ENCODE measurements around the gene CRLF3.
"Not testable (repeated sequence)": the region's sequence is repeated elsewhere in the genome, so short reads cannot be mapped to it uniquely, and the experiment has no call there.

The CRLF3 gene

DNA sequence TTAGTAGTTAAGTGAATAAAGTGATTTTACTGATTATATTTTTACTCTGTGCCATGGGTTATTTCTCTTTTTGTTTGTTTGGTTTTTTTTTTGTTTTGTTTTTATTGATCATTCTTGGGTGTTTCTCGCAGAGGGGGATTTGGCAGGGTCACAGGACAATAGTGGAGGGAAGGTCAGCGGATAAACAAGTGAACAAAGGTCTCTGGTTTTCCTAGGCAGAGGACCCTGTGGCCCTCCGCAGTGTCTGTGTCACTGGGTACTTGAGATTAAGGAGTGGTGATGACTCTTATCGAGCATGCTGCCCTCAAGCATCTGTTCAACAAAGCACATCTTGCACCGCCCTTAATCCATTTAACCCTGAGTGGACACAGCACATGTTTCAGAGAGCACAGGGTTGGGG is 88.8 kb downstream of the CRLF3 start:
- not testable (repeated sequence) for DNase-seq (ENCODE audit: low spot score)

DNA sequence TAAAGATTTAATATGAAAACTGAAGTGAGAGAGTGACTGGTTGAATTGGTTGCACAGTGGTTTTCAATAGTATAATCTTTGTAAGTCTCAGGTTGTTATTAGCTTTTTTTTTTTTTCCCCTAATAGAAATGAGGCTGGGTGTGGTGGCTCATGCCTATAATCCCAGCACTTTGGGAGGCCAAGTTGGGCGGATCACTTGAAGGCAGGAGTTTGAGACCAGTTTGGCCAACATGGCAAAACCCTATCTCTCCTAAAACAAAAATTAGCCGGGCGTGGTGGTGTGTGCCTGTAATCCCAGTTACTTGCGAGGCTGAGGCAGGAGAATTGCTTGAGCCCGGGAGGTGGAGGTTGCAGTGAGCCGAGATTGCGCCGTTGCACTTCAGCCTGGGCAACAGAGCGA is 89.3 kb downstream of the CRLF3 start:
- DNase-seq (ENCODE audit: low spot score) = not testable (repeated sequence)

DNA sequence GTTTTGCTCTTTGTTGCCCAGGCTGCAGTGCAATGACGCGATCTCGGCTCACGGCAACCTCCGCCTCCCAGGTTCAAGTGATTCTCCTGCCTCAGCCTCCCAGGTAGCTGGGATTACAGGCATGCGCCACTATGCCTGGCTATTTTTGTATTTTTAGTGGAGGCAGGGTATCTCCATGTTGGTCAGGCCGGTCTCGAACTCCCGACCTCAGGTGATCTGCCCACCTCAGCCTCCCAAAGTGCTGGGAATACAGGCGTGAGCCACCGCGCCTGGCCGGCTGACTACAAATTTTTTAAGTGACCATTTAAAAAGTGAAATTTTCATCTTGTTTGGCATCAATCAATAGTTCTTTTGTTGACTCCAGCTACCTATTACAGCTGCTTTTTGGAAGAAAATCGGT is 90.3 kb downstream of the CRLF3 start:
- DNase-seq (ENCODE audit: low spot score) = not testable (repeated sequence)

Data from CD4-positive, alpha-beta T cell treated with Interleukin-2 at 100 ng/mL for 4 hours (primary cell).